Nephron progenitor cell (in vitro differentiated cells): Measurements from ENCODE around the gene CCDC54.
A peak's percentile ranks its signal among the peaks of the same experiment; 100 is the strongest.

ENCODE experiments used
- DNase-seq: peaks from one replicate; pipeline ENCODE4 v3.0.0; 2021
- H3K27ac Mint-ChIP-seq: 2 replicates; pipeline ENCODE4 v1.8.0; 2021; ENCODE audit warnings: mild to moderate bottlenecking, moderate library complexity, mixed read lengths
- H3K27me3 Mint-ChIP-seq: 2 replicates; pipeline ENCODE4 v1.8.0; 2021; ENCODE audit warnings: mild to moderate bottlenecking, low read depth, mixed read lengths; ENCODE audit not compliant: poor library complexity
- H3K36me3 Mint-ChIP-seq: 2 replicates; pipeline ENCODE4 v1.8.0; 2021; ENCODE audit warnings: low read depth, mixed read lengths
- H3K4me1 Mint-ChIP-seq: 2 replicates; pipeline ENCODE4 v1.8.0; 2021; ENCODE audit warnings: mixed read lengths
- H3K4me3 Mint-ChIP-seq: 2 replicates; pipeline ENCODE4 v1.8.0; 2021; ENCODE audit warnings: mild to moderate bottlenecking, moderate library complexity, mixed read lengths
- H3K9me3 Mint-ChIP-seq: 2 replicates; pipeline ENCODE4 v1.8.0; 2021; ENCODE audit warnings: mild to moderate bottlenecking, moderate library complexity, mixed read lengths
- TF ChIP-seq, protein P1 (sequence below): fragments of 200-600 bp; sonication (generic); IDR thresholded peaks from 2 replicates; pipeline ENCODE4 v1.5.0; 2021; ENCODE audit warnings: antibody characterized with exemption

CCDC54 gene

DNA sequence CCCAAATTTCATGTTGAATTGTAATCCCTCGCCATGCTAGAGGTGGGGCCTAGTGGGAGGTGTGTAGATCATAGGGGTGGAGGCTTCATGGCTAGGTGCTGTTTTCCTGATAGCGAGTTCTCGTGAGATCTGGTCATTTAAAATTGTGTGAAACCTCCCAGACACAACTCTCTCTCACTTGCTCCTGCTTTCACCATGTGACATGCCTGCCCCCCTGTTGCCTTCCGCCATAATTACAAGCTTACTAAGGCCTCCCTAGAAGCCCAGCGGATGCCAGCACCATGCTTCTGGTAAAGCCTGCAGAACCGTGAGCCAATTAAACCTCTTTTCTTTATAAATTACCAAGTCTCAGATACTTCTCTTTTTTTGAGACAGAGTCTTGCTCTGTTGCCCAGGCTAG is 36.0 kb downstream of the CCDC54 start:
- TF ChIP-seq, protein P1, sequence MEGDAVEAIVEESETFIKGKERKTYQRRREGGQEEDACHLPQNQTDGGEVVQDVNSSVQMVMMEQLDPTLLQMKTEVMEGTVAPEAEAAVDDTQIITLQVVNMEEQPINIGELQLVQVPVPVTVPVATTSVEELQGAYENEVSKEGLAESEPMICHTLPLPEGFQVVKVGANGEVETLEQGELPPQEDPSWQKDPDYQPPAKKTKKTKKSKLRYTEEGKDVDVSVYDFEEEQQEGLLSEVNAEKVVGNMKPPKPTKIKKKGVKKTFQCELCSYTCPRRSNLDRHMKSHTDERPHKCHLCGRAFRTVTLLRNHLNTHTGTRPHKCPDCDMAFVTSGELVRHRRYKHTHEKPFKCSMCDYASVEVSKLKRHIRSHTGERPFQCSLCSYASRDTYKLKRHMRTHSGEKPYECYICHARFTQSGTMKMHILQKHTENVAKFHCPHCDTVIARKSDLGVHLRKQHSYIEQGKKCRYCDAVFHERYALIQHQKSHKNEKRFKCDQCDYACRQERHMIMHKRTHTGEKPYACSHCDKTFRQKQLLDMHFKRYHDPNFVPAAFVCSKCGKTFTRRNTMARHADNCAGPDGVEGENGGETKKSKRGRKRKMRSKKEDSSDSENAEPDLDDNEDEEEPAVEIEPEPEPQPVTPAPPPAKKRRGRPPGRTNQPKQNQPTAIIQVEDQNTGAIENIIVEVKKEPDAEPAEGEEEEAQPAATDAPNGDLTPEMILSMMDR, result no peak
- no peak overlapping the region for H3K27ac Mint-ChIP-seq

GRCh38 chr3:107414325-107414964 is 37.2 kb downstream of the CCDC54 start:
- no peak overlapping the region for H3K27ac Mint-ChIP-seq
- H3K4me3 Mint-ChIP-seq, result no peak overlapping the region
- no peak for DNase-seq
- TF ChIP-seq, protein P1, result no peak
- no peaks in the 10 kb centered on the region for H3K27me3 Mint-ChIP-seq
- no peaks in the 10 kb centered on the region for H3K4me1 Mint-ChIP-seq
- H3K36me3 Mint-ChIP-seq, result peaks cover 2% of the 10 kb centered on the region
- peaks cover 15% of the 10 kb centered on the region for H3K9me3 Mint-ChIP-seq

More for the DNA sequence above, 36.0 kb downstream of the CCDC54 start:
- H3K27me3 Mint-ChIP-seq, result no peaks in the 10 kb centered on the region
- H3K9me3 Mint-ChIP-seq, result peaks cover 27% of the 10 kb centered on the region
- no peak overlapping the region for H3K4me3 Mint-ChIP-seq
- H3K4me1 Mint-ChIP-seq, result no peaks in the 10 kb centered on the region
- H3K36me3 Mint-ChIP-seq, result peaks cover 7% of the 10 kb centered on the region
- no peak for DNase-seq

DNA sequence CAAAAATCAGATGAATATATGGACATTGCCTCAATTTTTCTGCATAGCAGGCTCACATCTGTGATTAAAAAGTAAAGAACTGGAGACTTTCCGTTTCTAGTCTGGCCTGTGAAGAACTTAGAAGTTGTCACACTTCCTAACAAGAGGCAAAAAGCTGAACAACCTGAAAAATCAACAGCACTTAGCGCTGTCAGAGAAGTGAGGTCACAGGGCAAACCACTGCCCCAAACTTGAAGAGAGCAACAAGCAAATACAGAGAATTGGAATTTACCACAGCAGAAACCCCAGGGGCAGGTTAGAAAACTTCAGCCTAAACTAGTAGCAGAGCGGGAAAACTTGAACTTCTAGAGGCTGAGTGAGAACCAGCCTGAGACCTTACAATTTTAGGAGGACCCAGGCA is 38.9 kb downstream of the CCDC54 start:
- Mint-ChIP-seq H3K4me3 (no peak overlapping the region), H3K27me3 (no peaks in the 10 kb centered on the region), H3K27ac (no peak overlapping the region), H3K36me3 (no peaks in the 10 kb centered on the region), H3K4me1 (peaks cover 3% of the 10 kb centered on the region), H3K9me3 (no peaks in the 10 kb centered on the region)
- no peak for DNase-seq
- TF ChIP-seq, protein P1, result no peak

DNA sequence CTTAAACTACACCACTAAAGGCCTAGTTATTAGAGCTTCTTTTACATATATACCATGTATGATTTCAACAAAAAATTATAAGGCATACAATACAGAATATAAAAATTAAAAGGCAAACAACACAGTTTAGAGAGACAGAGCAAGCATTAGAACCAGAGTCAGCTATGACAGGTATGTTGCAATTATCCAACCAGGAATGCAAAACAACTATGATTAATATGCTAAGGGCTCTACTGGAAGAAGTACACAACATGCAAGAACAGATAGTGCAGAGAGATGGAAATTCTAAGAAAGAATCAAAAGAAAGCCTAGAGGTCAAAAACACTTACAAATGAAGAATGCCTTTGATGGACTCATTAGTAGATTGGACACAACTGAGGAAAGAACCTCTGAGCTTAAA is 39.6 kb downstream of the CCDC54 start:
- no peaks in the 10 kb centered on the region for H3K27me3 Mint-ChIP-seq
- DNase-seq, result no peak
- no peaks in the 10 kb centered on the region for H3K36me3 Mint-ChIP-seq
- peaks cover 4% of the 10 kb centered on the region for H3K4me1 Mint-ChIP-seq
- TF ChIP-seq, protein P1, result no peak
- no peak overlapping the region for H3K4me3 Mint-ChIP-seq
- H3K9me3 Mint-ChIP-seq, result no peaks in the 10 kb centered on the region
- H3K27ac Mint-ChIP-seq, result no peak overlapping the region

DNA sequence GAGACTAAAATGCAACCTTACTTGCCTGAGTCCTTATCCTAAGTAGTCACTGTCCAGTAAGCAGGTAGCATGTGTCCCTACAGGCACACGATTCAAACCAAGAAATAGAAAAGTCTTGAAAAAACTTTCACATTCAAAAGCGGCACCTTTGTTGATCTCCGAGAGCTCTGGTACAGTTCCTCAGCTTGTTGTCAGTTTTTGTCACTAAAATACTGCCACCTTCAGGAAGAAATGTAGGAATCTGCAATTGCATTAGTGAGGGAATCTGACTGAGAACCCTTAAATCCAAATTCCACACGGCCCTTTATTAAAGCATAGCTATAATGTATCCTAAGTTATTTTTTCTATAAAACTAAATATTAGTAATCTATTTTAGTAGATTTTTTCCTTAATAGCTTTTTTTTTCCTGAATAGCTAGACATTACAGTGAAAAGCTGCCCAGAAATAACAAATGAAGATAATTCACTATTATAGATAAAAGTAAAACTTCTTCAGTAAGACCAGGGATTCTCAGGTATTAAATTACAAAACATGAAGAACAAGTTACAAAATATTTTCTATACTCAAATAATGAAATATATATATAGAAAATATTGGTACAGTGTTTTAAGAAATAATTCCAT is 44.0 kb downstream of the CCDC54 start:
- no peaks in the 10 kb centered on the region for H3K27me3 Mint-ChIP-seq
- DNase-seq, result peak; percentile 19
- H3K4me3 Mint-ChIP-seq, result peak overlapping the region; percentile 74
- peaks cover 4% of the 10 kb centered on the region for H3K4me1 Mint-ChIP-seq
- H3K9me3 Mint-ChIP-seq, result no peaks in the 10 kb centered on the region
- TF ChIP-seq, protein P1, result peak; percentile 70
- no peak overlapping the region for H3K27ac Mint-ChIP-seq
- no peaks in the 10 kb centered on the region for H3K36me3 Mint-ChIP-seq

DNA sequence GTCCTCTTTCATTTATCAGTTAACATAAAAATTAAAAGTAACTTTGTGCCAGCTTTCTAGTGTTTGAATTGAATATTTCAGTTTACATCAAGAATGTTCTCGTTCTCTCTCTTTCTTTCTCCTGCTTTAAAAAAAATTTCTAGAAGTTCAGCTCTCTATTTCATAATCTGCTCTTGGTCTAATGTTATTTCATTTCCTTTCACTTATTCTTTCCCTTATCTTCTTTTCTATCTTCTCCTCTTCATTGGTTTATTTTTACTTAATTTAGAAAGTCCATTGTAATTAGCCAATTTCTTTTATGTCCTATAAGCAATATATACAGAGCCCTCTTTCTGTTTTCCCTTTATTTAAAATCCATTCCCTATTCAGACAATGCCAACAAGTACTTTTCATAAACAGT is 44.6 kb downstream of the CCDC54 start:
- no peaks in the 10 kb centered on the region for H3K9me3 Mint-ChIP-seq
- H3K36me3 Mint-ChIP-seq, result no peaks in the 10 kb centered on the region
- no peak overlapping the region for H3K4me3 Mint-ChIP-seq
- TF ChIP-seq, protein P1, result no peak
- no peaks in the 10 kb centered on the region for H3K27me3 Mint-ChIP-seq
- H3K27ac Mint-ChIP-seq, result no peak overlapping the region
- DNase-seq, result no peak
- H3K4me1 Mint-ChIP-seq, result peaks cover 4% of the 10 kb centered on the region
